Activated CD4-positive, alpha-beta T cell treated with anti-CD3 and anti-CD28 coated beads, Interleukin-2, amount 50 U/mL, for 48 hours (primary cell): ENCODE data around the gene CCDC186.
"Not testable (repeated sequence)": the region's sequence is repeated elsewhere in the genome, so short reads cannot be mapped to it uniquely, and the experiment has no call there.

ENCODE experiments used
- DNase-seq, 2 experiments: peaks; one replicate each; pipeline ENCODE4 v3.0.0-alpha.2; 2020

CCDC186 gene

DNA sequence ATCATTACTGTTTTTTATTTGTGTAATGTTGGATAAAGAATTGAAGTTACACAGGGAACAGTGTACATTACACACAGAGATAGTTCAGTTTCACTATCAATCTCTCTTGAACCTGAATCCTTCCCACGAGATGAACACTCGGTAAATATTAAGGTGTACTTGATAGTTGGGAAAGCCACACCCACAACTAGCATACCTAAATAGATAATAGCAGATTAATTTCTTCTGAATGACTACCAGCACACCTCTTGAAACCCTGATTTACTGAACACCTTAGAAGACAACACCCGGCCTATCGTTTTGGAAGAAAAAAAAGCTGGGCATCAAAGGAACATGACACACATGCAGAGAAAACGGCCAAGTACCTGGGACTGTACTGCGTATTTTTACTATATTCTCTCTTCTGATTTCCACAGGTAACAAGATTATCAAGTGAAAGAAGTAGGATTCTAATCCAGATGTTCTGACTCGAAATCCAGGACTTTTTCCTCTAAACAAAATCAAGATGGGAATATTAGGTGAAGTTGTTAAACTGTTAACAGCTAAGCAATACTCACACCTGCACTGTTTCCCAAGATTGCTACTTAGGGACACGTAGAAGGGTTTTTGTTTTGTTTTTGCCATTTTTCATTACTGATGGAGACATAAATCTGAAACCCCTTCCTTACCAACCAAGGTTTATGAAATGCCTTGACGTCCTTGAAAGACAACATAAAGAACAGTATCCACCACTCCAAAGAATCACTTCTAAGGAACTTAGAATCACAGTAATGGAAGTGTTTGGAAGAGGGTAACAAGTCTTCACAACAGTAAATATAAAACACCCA, 1.0 kb downstream of the CCDC186 start:
- DNase-seq, result no peak

DNA sequence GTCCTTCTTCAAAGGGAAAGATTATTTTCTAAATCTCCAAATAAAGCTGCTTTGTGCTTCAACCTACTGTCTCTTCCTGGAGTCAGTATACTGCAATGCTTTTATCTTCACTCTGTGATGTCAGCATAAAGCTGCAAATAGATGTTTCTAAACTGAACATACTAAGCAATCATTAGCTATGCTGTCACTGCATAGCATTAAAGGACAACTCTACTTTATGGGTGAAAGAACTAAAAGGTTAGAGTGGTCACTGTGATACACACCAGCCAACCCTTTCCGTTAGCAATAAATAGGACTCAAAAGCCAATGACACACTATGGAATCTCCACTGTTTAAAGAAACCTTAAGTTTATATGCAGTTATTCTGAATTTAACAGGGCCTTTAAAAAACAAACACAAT, 1.8 kb downstream of the CCDC186 start:
- no peak for DNase-seq

DNA sequence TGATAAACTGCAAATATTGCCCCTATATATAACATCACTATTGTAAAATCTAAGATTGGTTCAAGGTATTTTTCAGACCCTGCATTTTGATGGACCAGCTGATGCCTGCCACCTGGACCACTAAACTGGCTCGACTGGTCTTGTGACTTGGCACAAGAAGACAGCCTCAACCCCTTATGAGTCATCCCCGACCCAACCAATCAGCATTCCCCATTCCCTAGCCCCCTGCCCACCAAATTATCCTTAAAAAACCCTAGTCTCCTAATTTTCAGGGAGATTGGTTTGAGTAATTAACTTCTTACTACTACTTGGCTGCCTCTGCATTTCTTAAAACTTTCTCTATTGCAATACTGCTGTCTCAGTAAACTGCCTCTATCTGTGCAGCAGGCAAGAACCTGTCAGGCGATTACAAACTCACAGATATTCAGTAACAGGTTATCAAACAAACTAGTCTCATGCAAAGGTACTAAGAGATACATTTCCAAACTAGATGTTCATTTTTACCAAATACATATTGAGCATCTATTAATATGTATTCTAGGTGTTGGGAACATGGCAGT, 5.5 kb downstream of the CCDC186 start:
- no peak for DNase-seq

DNA sequence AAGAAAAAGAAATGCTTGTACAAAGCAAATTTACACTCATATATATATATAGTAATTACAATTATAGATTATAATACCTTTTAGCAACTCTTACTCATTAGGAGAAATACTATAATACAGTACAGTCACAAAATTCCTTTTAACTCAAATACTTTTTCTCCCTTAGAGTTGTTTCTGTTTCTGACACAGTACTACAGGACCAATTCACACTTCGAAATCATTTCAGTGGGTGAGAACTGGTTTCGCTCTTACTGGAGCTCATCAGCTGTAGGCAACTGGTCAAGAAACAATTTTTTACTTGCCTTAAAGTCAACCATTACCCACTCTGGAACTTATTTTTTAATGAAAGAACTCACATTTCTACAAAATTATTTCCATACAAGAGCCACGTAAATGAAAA, 6.0 kb downstream of the CCDC186 start:
- DNase-seq, result no peak

DNA sequence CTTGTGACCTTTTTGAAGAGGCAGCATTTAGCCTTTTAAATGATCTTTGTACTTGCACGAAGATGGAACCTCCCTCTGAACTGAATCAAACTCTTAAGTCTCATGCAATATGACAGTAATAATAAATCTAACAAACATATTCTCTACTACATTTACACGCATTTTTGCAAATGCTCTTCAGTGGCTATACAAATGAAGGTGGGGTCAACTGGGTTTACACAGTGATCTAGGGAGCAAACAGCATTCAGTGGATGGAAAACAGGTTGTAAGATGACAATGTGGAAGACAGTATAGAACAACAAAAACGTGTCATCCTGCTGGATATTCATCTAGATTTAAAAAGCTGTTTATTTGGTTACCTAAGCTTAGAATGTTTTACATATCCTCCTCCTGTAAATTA, 7.5 kb downstream of the CCDC186 start:
- DNase-seq, result no peak

DNA sequence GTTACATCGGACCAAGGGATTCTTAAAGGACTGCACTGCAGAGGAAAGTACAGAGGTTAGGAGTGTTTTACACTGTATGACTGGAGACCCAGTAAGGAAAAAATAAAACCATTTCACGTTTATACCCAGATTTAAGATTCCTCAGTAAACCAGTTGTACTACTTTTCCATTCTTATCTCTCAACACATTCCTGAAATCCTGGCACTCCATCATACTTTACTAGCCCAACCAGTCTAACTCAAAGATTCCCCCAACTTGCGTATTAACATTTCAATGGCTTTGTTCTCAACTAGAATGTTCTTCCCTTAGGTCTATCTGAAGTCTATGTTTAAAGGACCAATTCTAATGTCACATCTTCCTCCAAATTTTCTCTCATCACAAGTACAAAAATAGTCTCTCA, 8.0 kb downstream of the CCDC186 start:
- DNase-seq, result no peak

DNA sequence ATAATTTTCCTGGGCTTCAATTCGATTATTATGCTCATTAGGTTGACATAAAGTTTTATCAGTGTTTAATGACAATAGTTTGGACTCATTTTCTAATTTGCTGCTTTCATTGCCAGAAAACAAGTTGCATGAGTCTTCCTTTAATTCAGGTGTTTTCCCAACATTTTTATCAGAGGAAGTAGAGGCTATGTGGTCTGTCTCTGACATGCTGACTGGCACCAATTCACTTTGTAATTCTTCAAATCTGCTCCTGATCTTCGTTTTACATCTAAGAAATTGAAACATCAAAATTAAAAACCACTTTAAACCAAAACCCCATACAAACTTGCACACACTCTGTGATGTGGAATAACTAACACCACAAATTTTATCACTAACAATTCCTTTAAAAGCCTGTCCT, 10.9 kb downstream of the CCDC186 start:
- DNase-seq, result no peak

DNA sequence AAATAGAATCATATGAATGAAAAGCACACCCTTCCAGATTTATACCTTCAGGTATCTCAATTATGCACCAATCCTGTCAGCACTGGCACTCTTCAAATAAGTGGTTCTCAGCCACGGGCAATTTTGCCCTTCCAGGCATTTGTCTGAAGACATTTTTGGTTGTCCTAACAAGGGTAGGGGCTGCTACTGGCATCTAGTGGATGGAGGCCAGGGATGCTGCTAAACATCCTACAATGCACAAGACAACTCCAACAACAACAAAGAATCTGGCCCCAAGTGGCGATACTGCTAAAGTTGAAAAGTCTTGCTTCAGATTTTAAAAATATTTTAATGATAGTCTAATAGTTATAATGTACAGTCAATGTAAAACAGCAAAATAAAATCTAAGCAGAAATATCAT, 16.1 kb downstream of the CCDC186 start:
- DNase-seq, result no peak

DNA sequence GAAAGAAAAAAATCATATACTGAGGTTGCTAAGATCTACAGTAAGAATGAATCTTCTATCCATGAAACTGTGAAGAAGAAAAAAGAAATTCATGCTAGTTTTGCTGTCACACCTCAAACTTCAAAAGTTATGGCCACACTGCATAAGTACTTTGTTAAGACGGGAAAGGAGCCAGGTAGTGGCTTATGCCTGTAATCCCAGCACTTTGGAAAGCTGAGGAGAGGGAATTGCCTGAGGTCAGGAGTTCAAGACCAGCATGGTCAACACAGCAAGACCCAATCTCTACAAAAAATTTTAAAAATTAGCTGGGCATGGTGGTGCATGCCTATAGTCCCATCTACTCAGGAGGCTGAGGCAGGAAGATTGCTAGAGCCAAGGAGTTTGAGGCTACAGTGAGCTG, 22.1 kb downstream of the CCDC186 start:
- no peak for DNase-seq

DNA sequence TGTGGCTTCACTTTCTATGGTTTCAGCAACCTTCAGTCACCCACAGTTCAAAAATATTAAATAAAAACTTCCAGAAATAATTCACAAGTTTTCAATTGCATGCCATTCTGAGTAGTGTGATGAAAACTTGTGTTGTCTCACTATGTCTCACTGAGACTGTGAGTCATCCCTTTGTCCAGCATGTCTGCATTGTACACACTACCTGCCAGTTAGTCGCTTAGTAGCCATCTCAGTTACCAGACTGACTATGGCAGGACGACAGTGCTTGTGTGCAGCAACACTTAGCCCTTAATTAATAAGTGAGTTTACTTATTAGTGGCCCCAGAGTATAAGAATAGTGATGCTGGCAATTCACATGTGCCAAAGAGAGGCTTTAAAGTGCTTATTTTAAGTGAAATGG, 22.5 kb downstream of the CCDC186 start:
- no peak for DNase-seq

DNA sequence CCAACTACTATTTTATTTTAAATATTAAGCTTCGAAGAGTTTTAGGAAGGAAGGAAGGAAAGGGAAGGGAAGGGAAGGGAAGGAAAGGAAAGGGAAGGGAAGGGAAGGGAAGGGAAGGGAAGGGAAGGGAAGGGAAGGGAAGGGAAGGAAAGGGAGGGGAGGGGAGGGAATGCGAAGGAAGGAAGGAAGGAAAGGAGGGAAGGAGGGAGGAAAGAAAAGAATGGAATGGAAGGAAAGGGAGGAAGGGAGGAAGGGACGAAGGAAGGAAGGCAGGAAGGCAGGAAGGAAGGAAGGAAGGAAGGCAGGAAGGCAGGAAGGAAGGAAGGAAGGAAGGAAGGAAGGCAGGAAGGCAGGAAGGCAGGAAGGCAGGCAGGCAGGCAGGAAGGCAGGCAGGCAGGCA, 24.5 kb downstream of the CCDC186 start:
- DNase-seq, result not testable (repeated sequence)

DNA sequence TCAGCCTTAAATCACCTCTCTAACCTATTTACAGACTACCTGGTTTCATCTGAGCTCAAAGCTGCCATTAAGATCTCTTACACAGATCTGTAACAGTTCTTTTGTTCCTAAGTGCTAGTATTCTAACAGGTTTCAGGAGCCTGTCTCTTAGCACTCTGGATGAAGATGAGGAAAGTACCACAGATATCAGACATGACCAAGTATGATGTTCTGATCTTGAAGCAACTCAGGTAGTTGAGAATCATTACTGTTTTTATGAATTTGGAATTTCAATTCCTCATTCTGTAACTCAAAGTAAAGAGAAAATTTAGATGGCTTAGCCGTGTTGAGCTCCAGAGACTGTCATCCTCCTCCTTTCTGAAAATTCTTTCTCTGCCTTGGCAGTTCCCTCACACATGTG, 30.8 kb downstream of the CCDC186 start:
- DNase-seq, result no peak

DNA sequence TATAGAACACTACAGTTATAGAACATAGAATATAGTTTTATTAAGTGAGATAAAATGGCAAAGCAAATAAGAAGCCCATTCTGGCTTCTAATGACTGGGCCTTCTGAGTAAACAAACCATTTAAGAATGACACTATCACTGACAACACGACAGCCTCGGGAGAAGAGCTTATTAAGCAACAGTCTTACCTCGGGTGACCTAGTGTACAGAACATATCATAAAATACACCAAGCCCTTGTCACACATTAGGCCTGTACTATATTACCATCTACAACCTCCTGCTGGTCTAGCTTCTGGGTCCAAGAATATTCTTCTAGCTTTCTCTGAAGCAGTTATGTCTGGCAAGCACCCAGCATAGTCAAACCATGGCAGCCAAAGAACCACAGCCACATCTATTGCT, 32.0 kb downstream of the CCDC186 start:
- DNase-seq, result no peak

DNA sequence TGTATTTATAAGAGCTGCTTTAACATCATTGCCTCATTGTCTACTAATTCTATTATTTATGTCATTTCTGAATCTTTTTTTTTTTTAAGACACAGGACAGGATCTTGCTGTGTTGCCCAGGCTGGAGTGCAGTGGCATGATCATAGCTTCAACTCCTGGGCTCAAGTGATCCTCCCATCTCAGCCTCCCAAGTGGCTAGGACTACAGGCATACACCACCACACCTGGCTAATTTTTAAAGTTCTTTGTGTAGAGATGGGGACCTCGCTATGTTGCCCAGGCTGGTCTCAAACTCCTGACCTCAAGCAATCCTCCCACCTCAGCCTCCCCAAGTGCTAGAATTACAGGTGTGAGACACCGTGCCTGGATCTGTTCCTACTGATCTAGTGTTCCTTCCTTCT, 33.2 kb downstream of the CCDC186 start:
- DNase-seq, result not testable (repeated sequence)

DNA sequence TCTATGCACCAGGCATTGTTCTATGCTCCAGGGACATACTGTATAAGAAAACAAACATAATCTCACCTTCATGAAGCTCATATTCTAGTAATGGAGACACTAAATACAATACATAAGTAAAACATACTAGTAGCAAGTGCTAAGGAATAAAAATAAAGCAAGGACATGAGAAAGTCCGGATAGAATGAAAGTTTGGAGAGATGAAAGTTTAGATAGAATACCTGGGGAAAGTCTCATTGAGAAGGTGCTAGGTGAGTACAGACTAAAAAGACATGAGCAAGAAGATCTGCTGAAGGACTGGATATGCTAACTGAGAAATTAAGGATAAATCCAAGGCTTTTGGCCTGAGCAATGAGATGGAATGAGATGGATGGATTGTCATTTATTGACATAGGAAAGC, 34.0 kb downstream of the CCDC186 start:
- DNase-seq, result no peak

DNA sequence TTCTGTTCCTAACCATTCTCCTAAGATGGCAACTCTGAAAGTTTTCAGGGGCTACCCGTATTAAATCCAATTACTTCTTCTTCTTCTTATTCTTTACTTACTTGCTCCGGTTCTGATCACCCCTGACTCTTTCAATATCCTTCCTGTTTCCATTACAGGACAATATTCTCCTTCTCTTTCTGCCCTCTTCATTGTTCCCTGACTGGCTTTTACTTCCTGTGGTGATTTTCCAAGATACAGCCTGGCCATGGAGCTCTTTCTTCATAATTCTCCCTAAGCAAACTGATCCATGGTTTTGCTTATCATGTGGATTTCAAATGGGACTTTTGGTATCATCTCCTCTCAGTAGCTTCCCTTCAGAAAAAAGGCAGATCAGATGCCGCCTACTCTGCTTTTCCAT, 35.4 kb downstream of the CCDC186 start:
- no peak for DNase-seq

DNA sequence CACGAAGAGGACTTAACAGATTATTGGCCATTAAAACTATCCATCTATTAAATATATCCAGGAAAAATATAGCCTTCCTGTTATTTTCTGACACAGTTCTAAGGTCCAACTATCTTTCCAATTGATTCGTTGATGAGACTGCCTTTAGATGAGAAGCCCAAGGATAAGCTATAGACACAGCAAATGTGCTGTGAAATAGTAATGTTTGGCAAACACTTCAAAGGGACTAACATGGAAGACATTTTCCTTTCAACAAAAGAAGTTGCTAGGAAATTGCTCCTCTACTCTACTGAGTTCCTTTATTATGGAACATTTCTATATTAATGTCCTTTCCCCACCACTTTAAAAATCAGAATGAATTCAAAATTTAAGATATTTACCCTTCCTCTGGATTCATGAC, 38.5 kb downstream of the CCDC186 start:
- no peak for DNase-seq

DNA sequence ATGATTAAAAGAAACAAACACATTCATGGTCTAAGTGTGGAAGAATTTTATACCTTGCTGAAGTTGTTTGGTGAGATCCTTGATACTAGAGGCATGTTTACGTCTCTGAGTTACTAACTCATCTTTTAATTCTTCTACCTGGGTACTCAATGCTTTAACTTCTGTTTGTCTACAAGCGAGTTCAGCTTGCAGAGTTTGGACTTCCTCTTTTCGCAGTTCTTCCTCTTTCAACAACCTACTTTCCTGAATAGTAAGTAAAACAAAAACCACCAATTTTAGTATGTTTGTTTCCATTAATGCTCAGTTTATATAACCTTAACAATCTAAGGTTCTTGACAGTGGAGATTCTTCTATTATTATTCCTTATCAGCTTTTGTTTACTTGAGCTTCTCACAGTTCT, 42.9 kb downstream of the CCDC186 start:
- no peak for DNase-seq

DNA sequence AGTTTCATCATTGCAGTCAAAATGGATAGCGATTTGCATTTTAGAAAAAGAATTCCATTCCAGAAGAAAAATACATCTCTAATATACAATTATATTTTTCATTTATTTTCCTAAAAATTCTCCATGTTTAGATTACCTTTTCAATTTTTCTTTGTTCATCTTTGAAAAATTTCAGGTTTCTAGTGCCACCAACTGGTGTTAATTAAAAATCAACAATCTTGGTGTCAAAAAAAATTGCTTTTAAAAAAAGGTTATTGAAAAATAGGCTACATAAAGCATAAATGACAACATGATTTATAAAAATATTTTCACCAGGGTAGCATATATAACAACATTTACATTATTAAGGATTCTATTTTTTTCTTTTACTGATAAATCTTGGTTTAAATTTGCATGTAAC, 53.0 kb downstream of the CCDC186 start:
- no peak for DNase-seq

DNA sequence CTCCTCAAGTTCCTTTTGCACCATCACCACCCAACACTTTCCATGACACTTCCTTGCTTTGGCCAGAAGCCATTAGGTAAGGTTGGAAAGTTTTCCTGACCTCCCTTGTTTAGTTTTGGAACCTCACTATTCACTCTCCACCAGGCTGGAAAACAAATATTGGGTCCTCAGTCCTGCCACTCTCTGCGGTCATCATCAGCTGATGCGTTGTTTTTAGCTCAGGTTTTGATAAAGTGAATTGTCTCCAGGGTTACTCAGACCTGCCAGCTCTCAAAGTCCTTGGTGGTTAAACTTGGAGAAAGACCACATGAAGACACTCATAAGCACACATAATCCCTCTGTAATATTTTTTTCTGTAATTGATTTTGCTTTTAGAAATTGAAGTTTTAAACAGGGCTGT, 55.5 kb downstream of the CCDC186 start:
- DNase-seq, result no peak

DNA sequence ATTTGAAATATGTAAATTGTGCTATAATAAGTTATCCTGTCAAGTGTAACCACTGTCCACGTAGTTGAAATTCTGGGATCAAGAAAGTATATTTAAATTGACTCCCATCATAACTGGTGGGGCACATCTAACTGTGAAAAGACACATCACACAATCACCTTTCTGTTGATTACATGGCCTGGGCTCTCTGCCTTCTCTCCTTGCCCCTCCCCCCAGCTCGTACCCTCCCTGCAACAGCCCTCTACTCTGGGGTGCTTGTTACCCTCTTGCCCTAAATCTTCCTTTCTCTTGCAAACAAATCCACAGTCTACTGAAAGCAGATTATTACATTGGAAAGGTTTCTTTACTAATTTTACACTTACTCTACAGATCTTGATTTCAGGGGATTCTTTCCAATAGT, 56.3 kb downstream of the CCDC186 start:
- DNase-seq, result no peak

DNA sequence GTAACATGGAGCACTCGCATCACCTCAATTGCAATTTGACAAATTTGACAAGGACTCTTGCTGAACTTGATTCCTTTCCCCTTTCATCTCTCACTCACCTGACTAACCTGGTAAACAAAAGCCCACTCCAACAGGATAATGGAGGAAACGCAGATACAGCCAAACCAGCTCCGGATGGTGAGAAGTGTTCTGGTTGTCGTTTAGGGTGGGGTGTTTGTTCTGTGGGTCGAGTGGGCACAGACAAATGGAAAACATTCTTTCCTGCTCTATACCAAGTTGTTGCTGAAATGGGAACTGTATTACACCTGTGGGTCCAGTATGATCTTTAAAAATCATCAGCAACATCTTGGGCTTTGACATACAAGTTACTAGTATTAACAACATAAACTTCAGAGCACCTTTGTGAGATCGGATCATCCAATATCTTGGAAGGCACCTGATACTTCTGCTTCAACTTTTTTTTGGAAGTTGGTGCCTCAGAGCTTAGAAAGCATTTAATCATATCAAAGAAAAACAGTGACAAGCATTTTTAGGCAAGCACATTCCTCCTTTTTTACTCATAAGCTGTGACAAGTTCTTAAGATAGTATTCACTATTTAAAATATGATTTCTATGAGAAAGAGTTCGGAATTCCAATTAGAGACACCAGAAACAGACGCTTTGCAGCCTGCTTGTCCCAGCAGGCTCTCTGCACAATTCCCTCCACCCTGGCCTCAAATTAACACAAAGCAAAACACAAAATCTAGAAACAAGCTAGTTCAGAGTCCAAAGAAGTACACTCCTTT, 58.1 kb downstream of the CCDC186 start:
- DNase-seq, result no peak

DNA sequence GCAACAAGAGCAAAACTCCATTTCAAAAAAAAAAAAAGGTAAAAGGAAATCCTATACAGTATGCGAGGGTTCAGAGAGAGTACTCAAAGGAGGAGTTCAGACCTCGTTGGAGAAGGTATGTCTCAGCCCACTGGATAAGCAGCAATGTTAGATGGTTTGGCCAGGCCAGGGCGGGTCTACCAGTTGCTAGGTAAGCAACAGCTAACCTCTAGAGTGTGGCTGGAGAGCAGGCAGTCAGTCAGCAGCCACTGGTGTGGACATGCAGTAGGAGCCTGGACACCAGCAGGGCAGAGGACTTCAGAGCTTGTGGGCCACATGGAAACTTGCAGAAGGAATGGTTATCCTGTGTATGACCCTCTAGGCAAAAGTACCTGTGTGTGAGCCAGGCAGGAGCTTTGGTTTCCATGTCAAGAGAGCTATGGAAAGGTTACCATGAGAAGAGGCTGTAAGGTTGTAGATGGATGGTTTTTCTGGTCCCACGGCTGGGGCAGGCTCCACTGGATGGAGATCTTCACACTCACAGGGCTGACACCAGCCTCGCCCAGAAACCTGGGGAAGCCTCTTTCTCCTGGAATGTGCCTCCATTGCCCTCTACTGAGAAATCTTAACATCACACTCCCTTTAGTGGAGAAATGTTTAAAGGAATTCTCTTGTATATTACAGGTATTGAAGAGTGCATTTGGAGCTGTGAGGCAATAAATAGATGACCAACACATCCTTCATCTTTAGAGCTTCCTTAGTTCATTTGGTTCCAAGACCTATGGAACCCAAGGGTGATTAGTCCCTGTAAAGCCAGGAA, 63.6 kb downstream of the CCDC186 start:
- DNase-seq, result no peak
